Uterus (tissue), 2 donors: ENCODE results near the gene TTLL3.

Source experiments
- POLR2A ChIP-seq, 2 donors: fragments of 450-650 bp; IDR thresholded peaks; one replicate each; pipeline ENCODE4 v1.6.1; 2016; ENCODE audit warnings: antibody characterized with exemption in 2 of 2, mild to moderate bottlenecking in 1 of 2, moderate library complexity in 1 of 2
- TF ChIP-seq, protein P1 (sequence below), 4 experiments: fragments of 200-600 bp in 2 of 4; fragments of 450-650 bp in 2 of 4; sonication (generic) in 2 of 4; IDR thresholded peaks; one replicate each; pipeline ENCODE4 v1.5.1; 2016 to 2019; ENCODE audit warnings: antibody characterized with exemption in 4 of 4, mild to moderate bottlenecking in 2 of 4, moderate library complexity in 1 of 4

DNA sequence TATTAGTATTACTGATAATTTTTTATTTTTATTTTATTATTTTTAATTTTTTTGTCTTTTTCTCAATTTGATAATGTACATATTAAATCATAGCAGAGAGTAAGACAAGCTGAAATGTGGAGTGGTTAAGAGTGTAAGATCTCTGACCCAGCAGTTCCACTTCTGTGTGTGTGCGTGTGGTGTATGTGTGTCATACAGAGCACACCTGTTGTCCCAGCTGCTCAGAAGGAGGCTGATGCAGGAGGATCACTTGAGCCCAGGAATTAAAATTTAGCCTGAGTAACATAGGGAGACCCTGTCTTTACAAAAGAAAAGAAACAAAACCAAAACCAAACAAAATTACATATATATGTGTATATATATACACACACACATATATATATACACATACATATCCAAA lies 71.4 kb downstream of the TTLL3 start:
- TF ChIP-seq POLR2A (IDR thresholded peaks at IDR 0.05), result no peak
- TF ChIP-seq, protein P1, sequence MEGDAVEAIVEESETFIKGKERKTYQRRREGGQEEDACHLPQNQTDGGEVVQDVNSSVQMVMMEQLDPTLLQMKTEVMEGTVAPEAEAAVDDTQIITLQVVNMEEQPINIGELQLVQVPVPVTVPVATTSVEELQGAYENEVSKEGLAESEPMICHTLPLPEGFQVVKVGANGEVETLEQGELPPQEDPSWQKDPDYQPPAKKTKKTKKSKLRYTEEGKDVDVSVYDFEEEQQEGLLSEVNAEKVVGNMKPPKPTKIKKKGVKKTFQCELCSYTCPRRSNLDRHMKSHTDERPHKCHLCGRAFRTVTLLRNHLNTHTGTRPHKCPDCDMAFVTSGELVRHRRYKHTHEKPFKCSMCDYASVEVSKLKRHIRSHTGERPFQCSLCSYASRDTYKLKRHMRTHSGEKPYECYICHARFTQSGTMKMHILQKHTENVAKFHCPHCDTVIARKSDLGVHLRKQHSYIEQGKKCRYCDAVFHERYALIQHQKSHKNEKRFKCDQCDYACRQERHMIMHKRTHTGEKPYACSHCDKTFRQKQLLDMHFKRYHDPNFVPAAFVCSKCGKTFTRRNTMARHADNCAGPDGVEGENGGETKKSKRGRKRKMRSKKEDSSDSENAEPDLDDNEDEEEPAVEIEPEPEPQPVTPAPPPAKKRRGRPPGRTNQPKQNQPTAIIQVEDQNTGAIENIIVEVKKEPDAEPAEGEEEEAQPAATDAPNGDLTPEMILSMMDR (IDR thresholded peaks at IDR 0.05), result no peak
